CD14-positive monocyte (primary cell): ENCODE measurements around the gene PPM1M. TPM values are rescaled to one million over a fixed set of nuclear protein-coding genes. Genes with fewer than 3 reads are reported as not detected.

ENCODE experiments used
- DNase-seq, 3 donors: peaks; one replicate each; pipeline ENCODE4 v3.0.0-alpha.2; 2011 to 2022
- H2AFZ ChIP-seq: 2 replicates; pipeline ENCODE4 v1.6.0; 2012; ENCODE audit warnings: mild to moderate bottlenecking, low read depth, low read length, inconsistent platforms; ENCODE audit not compliant: insufficient read depth, poor library complexity, severe bottlenecking
- H3K27ac ChIP-seq, 2 donors: 1 replicate in 1 of 2; 2 replicates in 1 of 2; pipeline ENCODE4 v1.5.1; 2012 to 2013; ENCODE audit warnings: low read length in 2 of 2, control low read depth in 1 of 2, inconsistent platforms in 1 of 2, low read depth in 1 of 2, mild to moderate bottlenecking in 1 of 2
- H3K27me3 ChIP-seq, 2 donors: one replicate each; pipeline versions ENCODE4 v1.6.0 to v1.6.1; 2011 to 2013; ENCODE audit warnings: low read length in 2 of 2; ENCODE audit not compliant: control insufficient read depth in 2 of 2, insufficient read depth in 2 of 2
- H3K36me3 ChIP-seq, 2 donors: replicated peaks in 1 of 2; 1 replicate in 1 of 2; 2 replicates in 1 of 2; pipeline versions ENCODE4 v1.5.1 to v1.6.1; 2012 to 2013; ENCODE audit warnings: low read length in 2 of 2, control low read depth in 1 of 2, inconsistent platforms in 1 of 2, mild to moderate bottlenecking in 1 of 2; ENCODE audit not compliant: insufficient read depth in 2 of 2, control insufficient read depth in 1 of 2
- H3K4me1 ChIP-seq, 2 donors: 1 replicate in 1 of 2; 2 replicates in 1 of 2; pipeline versions ENCODE4 v1.5.1 to v1.6.1; 2012 to 2013; ENCODE audit warnings: low read length in 2 of 2, control low read depth in 1 of 2, inconsistent platforms in 1 of 2, mild to moderate bottlenecking in 1 of 2, moderate library complexity in 1 of 2; ENCODE audit not compliant: insufficient read depth in 2 of 2, control insufficient read depth in 1 of 2
- H3K4me2 ChIP-seq: replicated peaks from 2 replicates; pipeline ENCODE3; 2012; ENCODE audit warnings: low read length, moderate library complexity, mild to moderate bottlenecking; ENCODE audit not compliant: poor library complexity, severe bottlenecking; ENCODE audit errors: extremely low read depth
- H3K4me3 ChIP-seq, 3 experiments: fragments of 200-600 bp in 1 of 3; sonication (generic) in 1 of 3; replicated peaks in 1 of 3; 1 replicate in 2 of 3; 2 replicates in 1 of 3; pipeline ENCODE4 v1.5.1; 2011 to 2013; ENCODE audit warnings: low read length in 3 of 3, mild to moderate bottlenecking in 3 of 3, control low read depth in 2 of 3, low read depth in 2 of 3, inconsistent platforms in 1 of 3, moderate library complexity in 1 of 3
- H3K79me2 ChIP-seq: 2 replicates; pipeline ENCODE4 v1.6.0; 2012; ENCODE audit warnings: mild to moderate bottlenecking, control low read depth, inconsistent platforms, low read length, moderate library complexity; ENCODE audit not compliant: insufficient read depth
- H3K9ac ChIP-seq: 2 replicates; pipeline ENCODE4 v1.6.0; 2017; ENCODE audit warnings: low read length, mild to moderate bottlenecking; ENCODE audit not compliant: insufficient read depth, poor library complexity, severe bottlenecking
- H3K9me3 ChIP-seq, 2 donors: replicated peaks in 1 of 2; 1 replicate in 1 of 2; 2 replicates in 1 of 2; pipeline versions ENCODE4 v1.5.1 to v1.6.1; 2012 to 2013; ENCODE audit warnings: low read length in 2 of 2, control low read depth in 1 of 2; ENCODE audit not compliant: control insufficient read depth in 1 of 2, insufficient read depth in 1 of 2
- H4K20me1 ChIP-seq: 2 replicates; pipeline ENCODE4 v1.6.0; 2012; ENCODE audit warnings: mild to moderate bottlenecking, low read length, control low read depth, moderate library complexity; ENCODE audit not compliant: insufficient read depth
- H3K27ac Mint-ChIP-seq, 7 donors: one replicate each; pipeline ENCODE4 v1.8.0; 2020; ENCODE audit warnings: mild to moderate bottlenecking in 7 of 7, mixed read lengths in 7 of 7, moderate library complexity in 6 of 7, inconsistent platforms in 2 of 7
- H3K27me3 Mint-ChIP-seq, 3 donors: one replicate each; pipeline ENCODE4 v1.8.0; 2021 to 2022; ENCODE audit warnings: low read depth in 3 of 3, mild to moderate bottlenecking in 3 of 3, mixed read lengths in 3 of 3, moderate library complexity in 3 of 3, inconsistent platforms in 1 of 3
- H3K36me3 Mint-ChIP-seq, 2 donors: one replicate each; pipeline ENCODE4 v1.8.0; 2020; ENCODE audit warnings: mixed read lengths in 2 of 2, inconsistent platforms in 1 of 2, mild to moderate bottlenecking in 1 of 2
- H3K4me1 Mint-ChIP-seq: one replicate; pipeline ENCODE4 v1.8.0; 2020; ENCODE audit warnings: mild to moderate bottlenecking, mixed read lengths
- H3K4me3 Mint-ChIP-seq, 2 donors: one replicate each; pipeline ENCODE4 v1.8.0; 2020; ENCODE audit warnings: mild to moderate bottlenecking in 2 of 2, mixed read lengths in 2 of 2, moderate library complexity in 1 of 2
- H3K9me3 Mint-ChIP-seq, 7 donors: one replicate each; pipeline ENCODE4 v1.8.0; 2020 to 2022; ENCODE audit warnings: mixed read lengths in 7 of 7, mild to moderate bottlenecking in 6 of 7, moderate library complexity in 6 of 7, inconsistent platforms in 2 of 7
- CTCF ChIP-seq: fragments of 200-600 bp; IDR thresholded peaks from one replicate; pipeline ENCODE4 v1.8.0; 2022; ENCODE audit warnings: antibody characterized with exemption, mild to moderate bottlenecking
- WGBS: methylation state at CpG from one replicate; pipeline ENCODE4 v1.1.5; 2013; ENCODE audit warnings: missing lambda C conversion rate; ENCODE audit not compliant: insufficient coverage; 5-methylcytosine and 5-hydroxymethylcytosine counted together
- intact Hi-C, 2 donors: fragments of 100-400 bp; cut with micrococcal nuclease; formaldehyde crosslinking; loops; one replicate each; pipeline versions ENCODE4 v1.15.0 to v1.15.1; 2023
- polyA plus RNA-seq, 3 donors: library from polyadenylated mRNA; depleted of rRNA in 1 of 3; unstranded in 2 of 3; stranded (reverse) in 1 of 3; fragments of 300-500 nt in 2 of 3; fragments of >200 nt in 1 of 3; fragmentation: Illumina TruSeq in 2 of 3; gene quantifications; 1 replicate in 2 of 3; 2 replicates in 1 of 3; pipeline ENCODE4 v1.2.3, GENCODE V29; 2012 to 2021

The PPM1M gene
- polyA plus RNA-seq, 3 donors: 92.8 to 144 (median 120) TPM

DNA sequence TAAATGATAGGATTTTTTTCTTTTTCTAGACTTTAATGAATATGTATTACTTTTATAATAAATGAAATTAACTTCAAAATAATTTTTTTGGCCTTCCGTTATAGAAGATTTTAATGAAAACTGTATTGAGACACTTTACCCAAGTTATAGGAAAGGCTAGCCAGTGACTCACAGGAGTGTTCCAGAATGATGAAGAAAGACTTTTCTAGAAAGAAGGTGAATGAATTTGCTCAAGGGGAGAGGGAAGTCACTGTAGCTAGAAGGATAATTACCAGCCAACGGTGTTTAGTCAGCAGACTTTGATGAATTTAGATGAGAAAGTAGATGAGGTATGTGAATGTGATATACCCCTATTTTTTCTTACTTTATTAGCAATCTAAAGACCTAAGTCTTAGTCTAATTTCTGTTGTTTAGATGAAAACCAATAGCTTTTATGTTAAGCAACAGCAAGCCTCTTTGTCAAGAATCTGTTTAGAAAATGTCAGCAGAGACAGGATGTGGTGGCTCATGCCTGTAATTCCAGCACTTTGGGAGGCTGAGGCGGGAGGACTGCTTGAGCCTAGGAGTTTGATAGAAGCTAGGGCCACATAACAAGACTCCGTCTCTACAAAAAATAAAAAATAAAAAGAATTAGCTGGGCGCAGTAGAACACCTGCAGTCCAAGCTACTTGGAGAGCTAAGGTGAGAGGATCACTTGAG lies 44.4 kb upstream of the PPM1M start:
- peak; percentile 55 to 86 (median 81) for DNase-seq
- Histone ChIP-seq H4K20me1 (peaks cover 24% of the 10 kb centered on the region), H3K27ac (peak overlapping the region; percentile 38 to 96), H3K36me3 (peaks cover 29 to 32% of the 10 kb centered on the region in 2 donors), H3K4me3 (peak overlapping the region in 1 of 3 experiments; percentile 47), H3K79me2 (peaks cover 66% of the 10 kb centered on the region), H3K27me3 (no peaks in the 10 kb centered on the region), H2AFZ (no peak overlapping the region), H3K4me1 (peaks cover 82 to 84% of the 10 kb centered on the region in 2 donors), H3K9ac (peak overlapping the region; percentile 15), H3K4me2 (peak overlapping the region; percentile 48), H3K9me3 (no peaks in the 10 kb centered on the region)
- TF ChIP-seq CTCF: no peak
- H3K4me1 Mint-ChIP-seq: peaks cover 80% of the 10 kb centered on the region
- H3K9me3 Mint-ChIP-seq: no peaks in the 10 kb centered on the region
- intact Hi-C loops: no loop called here
- whole genome bisulfite sequencing: no CpG with 5 or more reads among the region's 5 CpGs
- peak overlapping the region; percentile 41 to 56 for H3K4me3 Mint-ChIP-seq
- peak overlapping the region; percentile 93 to 98 (median 95) for H3K27ac Mint-ChIP-seq
- no peaks in the 10 kb centered on the region for H3K27me3 Mint-ChIP-seq
- peaks cover 46 to 52% of the 10 kb centered on the region in 2 donors for H3K36me3 Mint-ChIP-seq

DNA sequence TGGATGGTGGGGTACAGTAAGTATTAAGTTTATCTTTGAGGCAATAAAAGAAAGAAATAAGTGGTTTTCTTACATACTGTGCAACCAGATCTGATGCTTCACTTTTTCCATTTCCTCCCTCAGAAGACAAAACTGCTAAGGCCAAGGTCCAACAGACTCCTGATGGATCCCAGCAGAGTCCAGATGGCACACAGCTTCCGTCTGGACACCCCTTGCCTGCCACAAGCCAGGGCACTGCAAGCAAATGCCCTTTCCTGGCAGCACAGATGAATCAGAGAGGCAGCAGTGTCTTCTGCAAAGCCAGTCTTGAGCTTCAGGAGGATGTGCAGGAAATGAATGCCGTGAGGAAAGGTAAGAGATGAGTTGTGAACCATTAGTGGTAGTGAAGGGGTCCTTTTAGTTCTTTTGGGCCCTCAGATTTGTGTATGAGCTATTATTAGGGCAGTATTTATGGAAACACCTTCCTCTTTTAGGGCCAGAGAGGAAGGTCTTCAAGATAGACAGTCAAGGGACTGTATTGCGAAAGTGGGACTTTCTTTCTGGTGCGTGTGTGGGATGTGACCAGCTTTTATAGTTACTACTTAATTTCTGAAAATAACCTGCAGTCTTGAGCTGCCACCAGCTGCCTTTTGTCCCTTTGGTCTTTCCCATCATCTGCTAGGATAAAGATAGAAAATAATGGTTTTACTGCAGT lies 43.0 kb upstream of the PPM1M start:
- peak; percentile 82 to 93 (median 91) for DNase-seq
- no peaks in the 10 kb centered on the region for H3K27me3 Mint-ChIP-seq
- peaks cover 60 to 63% of the 10 kb centered on the region in 2 donors for H3K36me3 Mint-ChIP-seq
- peak overlapping the region; percentile 93 to 98 (median 95) for H3K27ac Mint-ChIP-seq
- Histone ChIP-seq H3K9me3 (no peaks in the 10 kb centered on the region), H3K36me3 (peaks cover 39 to 46% of the 10 kb centered on the region in 2 donors), H3K27me3 (no peaks in the 10 kb centered on the region), H3K9ac (peak overlapping the region; percentile 57), H2AFZ (no peak overlapping the region), H3K4me2 (peak overlapping the region; percentile 48), H3K4me3 (peak overlapping the region in 1 of 3 experiments; percentile 58), H3K27ac (peak overlapping the region; percentile 80 to 96), H3K79me2 (peaks cover 71% of the 10 kb centered on the region), H4K20me1 (peaks cover 24% of the 10 kb centered on the region), H3K4me1 (peaks cover 68 to 70% of the 10 kb centered on the region in 2 donors)
- no peaks in the 10 kb centered on the region for H3K9me3 Mint-ChIP-seq
- H3K4me1 Mint-ChIP-seq: peaks cover 66% of the 10 kb centered on the region
- no peak for TF ChIP-seq CTCF
- WGBS: 11% methylated on average over 2 of the region's 4 CpGs
- intact Hi-C loops: loop anchor here in 1 of 2 donors (2.0 kb wide), 1 partner anchor 14 kb away; no protein-coding TSS in a partner anchor
- peak overlapping the region; percentile 60 to 80 for H3K4me3 Mint-ChIP-seq
